ENCODE data around the gene TARS1.

GRCh38 chr5:33432656-33433055 lies 8.1 kb upstream of the TARS1 start:
- TF ChIP-seq, protein P1, sequence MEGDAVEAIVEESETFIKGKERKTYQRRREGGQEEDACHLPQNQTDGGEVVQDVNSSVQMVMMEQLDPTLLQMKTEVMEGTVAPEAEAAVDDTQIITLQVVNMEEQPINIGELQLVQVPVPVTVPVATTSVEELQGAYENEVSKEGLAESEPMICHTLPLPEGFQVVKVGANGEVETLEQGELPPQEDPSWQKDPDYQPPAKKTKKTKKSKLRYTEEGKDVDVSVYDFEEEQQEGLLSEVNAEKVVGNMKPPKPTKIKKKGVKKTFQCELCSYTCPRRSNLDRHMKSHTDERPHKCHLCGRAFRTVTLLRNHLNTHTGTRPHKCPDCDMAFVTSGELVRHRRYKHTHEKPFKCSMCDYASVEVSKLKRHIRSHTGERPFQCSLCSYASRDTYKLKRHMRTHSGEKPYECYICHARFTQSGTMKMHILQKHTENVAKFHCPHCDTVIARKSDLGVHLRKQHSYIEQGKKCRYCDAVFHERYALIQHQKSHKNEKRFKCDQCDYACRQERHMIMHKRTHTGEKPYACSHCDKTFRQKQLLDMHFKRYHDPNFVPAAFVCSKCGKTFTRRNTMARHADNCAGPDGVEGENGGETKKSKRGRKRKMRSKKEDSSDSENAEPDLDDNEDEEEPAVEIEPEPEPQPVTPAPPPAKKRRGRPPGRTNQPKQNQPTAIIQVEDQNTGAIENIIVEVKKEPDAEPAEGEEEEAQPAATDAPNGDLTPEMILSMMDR (IDR thresholded peaks at IDR 0.05), result no peak
- TF ChIP-seq POLR2A (IDR thresholded peaks at IDR 0.05), result no peak

Data from tibial nerve (tissue), 3 donors.